Thyroid gland (tissue), 4 donors: ENCODE results near the gene ITGA8.

Experiments used
- POLR2A ChIP-seq, 2 donors: fragments of 450-650 bp; IDR thresholded peaks; one replicate each; pipeline ENCODE4 v1.6.1; 2017; ENCODE audit warnings: antibody characterized with exemption in 2 of 2, mild to moderate bottlenecking in 2 of 2, moderate library complexity in 1 of 2
- TF ChIP-seq, protein P1 (sequence below), 6 experiments: fragments of 200-600 bp in 3 of 6; fragments of 450-650 bp in 3 of 6; sonication (generic) in 3 of 6; IDR thresholded peaks; one replicate each; pipeline ENCODE4 v1.5.1; 2016 to 2019; ENCODE audit warnings: antibody characterized with exemption in 6 of 6, mild to moderate bottlenecking in 2 of 6, inconsistent platforms in 1 of 6, moderate library complexity in 1 of 6

DNA sequence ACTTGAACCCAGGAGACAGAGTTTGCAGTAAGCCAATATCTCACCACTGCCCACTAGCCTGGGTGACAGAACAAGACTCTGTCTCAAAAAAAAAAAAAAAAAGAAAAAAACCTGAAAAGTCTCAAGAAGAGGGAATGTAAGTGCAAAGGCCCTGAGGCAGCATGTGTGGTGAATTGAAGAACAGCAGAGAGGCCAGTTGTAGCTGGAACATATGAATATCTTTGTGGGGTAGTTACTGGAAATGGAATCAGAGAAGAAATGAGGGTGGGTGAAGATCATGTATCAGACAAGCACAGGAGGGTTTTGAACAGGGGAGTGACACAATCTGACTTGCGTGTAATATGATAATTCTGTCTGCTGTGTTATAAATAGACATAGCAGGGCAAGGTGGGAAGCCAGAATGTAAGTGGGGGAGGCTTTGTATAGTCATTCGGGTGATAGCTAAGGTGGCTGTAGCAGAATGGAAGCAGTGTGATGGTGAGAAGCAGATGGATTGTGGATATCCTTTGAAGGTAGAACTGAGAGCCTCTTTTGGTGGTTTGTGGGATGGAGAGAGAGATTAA, 45.3 kb upstream of the ITGA8 start:
- TF ChIP-seq, protein P1, sequence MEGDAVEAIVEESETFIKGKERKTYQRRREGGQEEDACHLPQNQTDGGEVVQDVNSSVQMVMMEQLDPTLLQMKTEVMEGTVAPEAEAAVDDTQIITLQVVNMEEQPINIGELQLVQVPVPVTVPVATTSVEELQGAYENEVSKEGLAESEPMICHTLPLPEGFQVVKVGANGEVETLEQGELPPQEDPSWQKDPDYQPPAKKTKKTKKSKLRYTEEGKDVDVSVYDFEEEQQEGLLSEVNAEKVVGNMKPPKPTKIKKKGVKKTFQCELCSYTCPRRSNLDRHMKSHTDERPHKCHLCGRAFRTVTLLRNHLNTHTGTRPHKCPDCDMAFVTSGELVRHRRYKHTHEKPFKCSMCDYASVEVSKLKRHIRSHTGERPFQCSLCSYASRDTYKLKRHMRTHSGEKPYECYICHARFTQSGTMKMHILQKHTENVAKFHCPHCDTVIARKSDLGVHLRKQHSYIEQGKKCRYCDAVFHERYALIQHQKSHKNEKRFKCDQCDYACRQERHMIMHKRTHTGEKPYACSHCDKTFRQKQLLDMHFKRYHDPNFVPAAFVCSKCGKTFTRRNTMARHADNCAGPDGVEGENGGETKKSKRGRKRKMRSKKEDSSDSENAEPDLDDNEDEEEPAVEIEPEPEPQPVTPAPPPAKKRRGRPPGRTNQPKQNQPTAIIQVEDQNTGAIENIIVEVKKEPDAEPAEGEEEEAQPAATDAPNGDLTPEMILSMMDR (IDR thresholded peaks at IDR 0.05) = no peak
- TF ChIP-seq POLR2A (IDR thresholded peaks at IDR 0.05) = no peak
